SK-N-SH (cell line): Measurements from ENCODE around the gene RAB3GAP2. TPM values are rescaled to one million over a fixed set of nuclear protein-coding genes. Genes with fewer than 3 reads are reported as not detected.
"Not testable (repeated sequence)": the region's sequence is repeated elsewhere in the genome, so short reads cannot be mapped to it uniquely, and the experiment has no call there.

Experiments used
- CTCF ChIA-PET: fragments of 300-600, 350-600 bp; formaldehyde crosslinking; extraction: SDS; loops from one replicate; lab custom pipeline; 2021; lab: Yijun Ruan, JAX
- POLR2A ChIA-PET: fragments of 350-600 bp; sonication (Branson Sonifier 250); formaldehyde crosslinking; extraction: SDS; loops from one replicate; lab custom pipeline; 2020; ENCODE audit warnings: antibody characterized with exemption, inconsistent platforms; lab: Yijun Ruan, JAX
- DNase-seq: peaks from one replicate; pipeline ENCODE4 v3.0.0; 2012
- H2AFZ ChIP-seq: fragments of 200-600 bp; sonication (generic); 2 replicates; pipeline ENCODE4 v1.8.1; 2016; ENCODE audit warnings: antibody characterized with exemption, mild to moderate bottlenecking, low read depth
- H3F3A ChIP-seq: fragments of 200-600 bp; sonication (generic); replicated peaks from 2 replicates; pipeline ENCODE3; 2016; ENCODE audit warnings: antibody characterized with exemption, mild to moderate bottlenecking; ENCODE audit not compliant: insufficient read depth
- H3K27ac ChIP-seq, 2 experiments: fragments of 200-500 bp in 1 of 2; fragments of 200-600 bp in 1 of 2; sonication (Bioruptor generic) in 1 of 2; sonication (generic), shearing (Covaris generic) in 1 of 2; 2 replicates each; pipeline versions ENCODE4 v1.5.1 to v1.6.1; 2014 to 2016; ENCODE audit warnings: low read depth in 2 of 2, inconsistent platforms in 1 of 2, low read length in 1 of 2, mild to moderate bottlenecking in 1 of 2, mixed read lengths in 1 of 2
- H3K27me3 ChIP-seq: fragments of 200-600 bp; sonication (generic), shearing (Covaris generic); 2 replicates; pipeline ENCODE4 v1.6.1; 2016; ENCODE audit warnings: mixed run types; ENCODE audit not compliant: insufficient read depth
- H3K36me3 ChIP-seq, 2 experiments: fragments of 200-500 bp in 1 of 2; fragments of 200-600 bp in 1 of 2; sonication (Bioruptor generic) in 1 of 2; sonication (generic) in 1 of 2; replicated peaks in 1 of 2; 2 replicates each; pipeline versions ENCODE3 to v1.5.1; 2014 to 2016; ENCODE audit warnings: low read length in 1 of 2, mild to moderate bottlenecking in 1 of 2; ENCODE audit not compliant: insufficient read depth in 2 of 2, control insufficient read depth in 1 of 2
- H3K4me1 ChIP-seq, 2 experiments: fragments of 200-500 bp in 1 of 2; fragments of 200-600 bp in 1 of 2; sonication (Bioruptor generic) in 1 of 2; sonication (generic), shearing (Covaris generic) in 1 of 2; 2 replicates each; pipeline versions ENCODE4 v1.5.1 to v1.6.1; 2014 to 2016; ENCODE audit warnings: low read depth in 1 of 2, low read length in 1 of 2, mixed run types in 1 of 2; ENCODE audit not compliant: insufficient read depth in 2 of 2, control insufficient read depth in 1 of 2
- H3K4me2 ChIP-seq: fragments of 200-600 bp; sonication (generic), shearing (Covaris generic); 2 replicates; pipeline ENCODE4 v1.6.1; 2017; ENCODE audit warnings: mixed run types
- H3K4me3 ChIP-seq, 2 experiments: fragments of 200-500 bp in 1 of 2; fragments of 200-600 bp in 1 of 2; sonication (Bioruptor generic) in 1 of 2; sonication (generic), shearing (Covaris generic) in 1 of 2; 2 replicates each; pipeline versions ENCODE4 v1.5.1 to v1.8.1; 2014 to 2016; ENCODE audit warnings: low read depth in 2 of 2, inconsistent platforms in 1 of 2, low read length in 1 of 2, mild to moderate bottlenecking in 1 of 2, mixed read lengths in 1 of 2, moderate library complexity in 1 of 2
- H3K79me2 ChIP-seq: fragments of 200-600 bp; sonication (generic); 2 replicates; pipeline ENCODE4 v1.8.1; 2017; ENCODE audit warnings: mild to moderate bottlenecking; ENCODE audit not compliant: insufficient read depth
- H3K9ac ChIP-seq: fragments of 200-600 bp; sonication (generic); 2 replicates; pipeline ENCODE4 v1.6.1; 2017; ENCODE audit warnings: mixed run types
- H3K9me2 ChIP-seq: fragments of 200-600 bp; sonication (generic); 2 replicates; pipeline ENCODE4 v1.6.1; 2017; ENCODE audit warnings: mixed run types
- H3K9me3 ChIP-seq: fragments of 200-600 bp; sonication (generic); 2 replicates; pipeline ENCODE4 v1.6.1; 2017; ENCODE audit warnings: mixed run types, mild to moderate bottlenecking, moderate library complexity
- H4K20me1 ChIP-seq: fragments of 200-600 bp; sonication (generic); 2 replicates; pipeline ENCODE4 v1.6.1; 2017; ENCODE audit warnings: mild to moderate bottlenecking, mixed run types; ENCODE audit not compliant: insufficient read depth
- EZH2phosphoT487 ChIP-seq: fragments of 200-600 bp; sonication (generic); IDR thresholded peaks from 2 replicates; pipeline ENCODE4 v1.6.1; 2017; ENCODE audit warnings: low read depth, mixed run types, mild to moderate bottlenecking, antibody characterized with exemption, moderate library complexity, borderline replicate concordance
- FOSL2 ChIP-seq: IDR thresholded peaks from 2 replicates; pipeline ENCODE4 v1.4.0; 2012; ENCODE audit warnings: low read depth, mild to moderate bottlenecking, moderate library complexity, borderline replicate concordance
- NRF1 ChIP-seq: IDR thresholded peaks from 2 replicates; pipeline ENCODE4 v1.6.1; 2012; ENCODE audit warnings: low read depth, mild to moderate bottlenecking, low read length
- POLR2AphosphoS5 ChIP-seq: IDR thresholded peaks from 2 replicates; pipeline ENCODE4 v1.6.1; 2012; ENCODE audit warnings: low read depth, low read length
- RXRA ChIP-seq: IDR thresholded peaks from 2 replicates; pipeline ENCODE4 v1.4.0; 2012; ENCODE audit warnings: low read depth, mild to moderate bottlenecking, borderline replicate concordance
- SMC3 ChIP-seq: IDR thresholded peaks from 2 replicates; pipeline ENCODE4 v1.6.1; 2012; ENCODE audit warnings: low read depth, low read length, improper control_type of control experiment
- TCF12 ChIP-seq: IDR thresholded peaks from 2 replicates; pipeline ENCODE4 v1.4.0; 2012
- TEAD4 ChIP-seq: IDR thresholded peaks from 2 replicates; pipeline ENCODE4 v1.4.0; 2012; ENCODE audit warnings: mild to moderate bottlenecking, borderline replicate concordance; ENCODE audit not compliant: insufficient read depth
- WGBS: methylation state at CpG from one replicate; pipeline ENCODE4 v1.1.6; 2017; ENCODE audit warnings: low lambda C conversion rate; 5-methylcytosine and 5-hydroxymethylcytosine counted together
- polyA plus RNA-seq, 3 experiments: library from polyadenylated mRNA; depleted of rRNA; stranded (reverse); fragments of >200 nt; gene quantifications; 2 replicates each; pipeline ENCODE4 v1.2.3, GENCODE V29; 2012
- TF ChIP-seq, protein P1 (sequence below): fragments of 200-600 bp; sonication (generic); IDR thresholded peaks from 2 replicates; pipeline ENCODE4 v1.6.1; 2017; ENCODE audit warnings: antibody characterized with exemption, mild to moderate bottlenecking, moderate library complexity
- TF ChIP-seq, protein P2 (sequence below): IDR thresholded peaks from 2 replicates; pipeline ENCODE4 v1.4.0; 2012; ENCODE audit warnings: low read depth, borderline replicate concordance
- TF ChIP-seq, protein P3 (sequence below): IDR thresholded peaks from 2 replicates; pipeline ENCODE4; 2012
- TF ChIP-seq, protein P4 (sequence below): IDR thresholded peaks from 2 replicates; pipeline ENCODE4 v1.4.0; 2012; ENCODE audit warnings: low read depth

The RAB3GAP2 gene
- polyA plus RNA-seq, 1 of the 3 experiments (the other 2 are of a cell fraction): 9.3 TPM

DNA sequence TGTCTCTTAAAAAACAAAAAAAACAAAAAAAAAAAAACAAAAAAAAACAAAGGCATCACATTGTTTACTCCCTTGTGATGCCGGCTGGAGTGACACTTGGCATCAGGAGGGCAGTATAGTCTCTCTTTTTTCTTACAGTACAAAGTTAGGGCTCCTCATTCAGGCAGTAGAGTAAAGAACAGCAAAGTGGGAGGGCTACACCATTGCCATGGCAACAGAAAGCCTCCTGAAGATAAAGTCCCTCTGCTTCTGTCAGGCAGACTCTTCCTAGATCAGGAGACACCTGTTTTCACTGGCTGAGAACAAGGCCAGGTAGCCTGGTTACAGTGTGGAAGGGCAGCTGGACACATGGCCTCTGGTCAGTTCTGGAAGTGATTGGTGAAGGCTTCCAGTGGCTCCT, 41.3 kb upstream of the RAB3GAP2 start:
- Histone ChIP-seq H2AFZ (no peak overlapping the region), H3K4me3 (no peak overlapping the region), H3K4me2 (no peak overlapping the region), H3K9ac (no peak overlapping the region), H3K9me3 (no peaks in the 10 kb centered on the region), H3K79me2 (no peaks in the 10 kb centered on the region), H4K20me1 (no peaks in the 10 kb centered on the region)
- TF ChIP-seq EZH2phosphoT487 (no peak), NRF1 (no peak)
- TF ChIP-seq, protein P1, sequence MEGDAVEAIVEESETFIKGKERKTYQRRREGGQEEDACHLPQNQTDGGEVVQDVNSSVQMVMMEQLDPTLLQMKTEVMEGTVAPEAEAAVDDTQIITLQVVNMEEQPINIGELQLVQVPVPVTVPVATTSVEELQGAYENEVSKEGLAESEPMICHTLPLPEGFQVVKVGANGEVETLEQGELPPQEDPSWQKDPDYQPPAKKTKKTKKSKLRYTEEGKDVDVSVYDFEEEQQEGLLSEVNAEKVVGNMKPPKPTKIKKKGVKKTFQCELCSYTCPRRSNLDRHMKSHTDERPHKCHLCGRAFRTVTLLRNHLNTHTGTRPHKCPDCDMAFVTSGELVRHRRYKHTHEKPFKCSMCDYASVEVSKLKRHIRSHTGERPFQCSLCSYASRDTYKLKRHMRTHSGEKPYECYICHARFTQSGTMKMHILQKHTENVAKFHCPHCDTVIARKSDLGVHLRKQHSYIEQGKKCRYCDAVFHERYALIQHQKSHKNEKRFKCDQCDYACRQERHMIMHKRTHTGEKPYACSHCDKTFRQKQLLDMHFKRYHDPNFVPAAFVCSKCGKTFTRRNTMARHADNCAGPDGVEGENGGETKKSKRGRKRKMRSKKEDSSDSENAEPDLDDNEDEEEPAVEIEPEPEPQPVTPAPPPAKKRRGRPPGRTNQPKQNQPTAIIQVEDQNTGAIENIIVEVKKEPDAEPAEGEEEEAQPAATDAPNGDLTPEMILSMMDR: no peak
- TF ChIP-seq, protein P2, sequence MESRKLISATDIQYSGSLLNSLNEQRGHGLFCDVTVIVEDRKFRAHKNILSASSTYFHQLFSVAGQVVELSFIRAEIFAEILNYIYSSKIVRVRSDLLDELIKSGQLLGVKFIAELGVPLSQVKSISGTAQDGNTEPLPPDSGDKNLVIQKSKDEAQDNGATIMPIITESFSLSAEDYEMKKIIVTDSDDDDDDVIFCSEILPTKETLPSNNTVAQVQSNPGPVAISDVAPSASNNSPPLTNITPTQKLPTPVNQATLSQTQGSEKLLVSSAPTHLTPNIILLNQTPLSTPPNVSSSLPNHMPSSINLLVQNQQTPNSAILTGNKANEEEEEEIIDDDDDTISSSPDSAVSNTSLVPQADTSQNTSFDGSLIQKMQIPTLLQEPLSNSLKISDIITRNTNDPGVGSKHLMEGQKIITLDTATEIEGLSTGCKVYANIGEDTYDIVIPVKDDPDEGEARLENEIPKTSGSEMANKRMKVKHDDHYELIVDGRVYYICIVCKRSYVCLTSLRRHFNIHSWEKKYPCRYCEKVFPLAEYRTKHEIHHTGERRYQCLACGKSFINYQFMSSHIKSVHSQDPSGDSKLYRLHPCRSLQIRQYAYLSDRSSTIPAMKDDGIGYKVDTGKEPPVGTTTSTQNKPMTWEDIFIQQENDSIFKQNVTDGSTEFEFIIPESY: no peak
- TF ChIP-seq, all 33 proteins: peak for 0
- WGBS: 38% methylated on average over 1 of the region's 1 CpG
- no peaks in the 10 kb centered on the region for H3K9me2 ChIP-seq
- DNase-seq: no peak
- POLR2A ChIA-PET: no interaction called here
- H3K27ac ChIP-seq: no peak overlapping the region
- no peaks in the 10 kb centered on the region for H3K27me3 ChIP-seq
- H3K36me3 ChIP-seq: no peaks in the 10 kb centered on the region
- H3F3A ChIP-seq: no peaks in the 10 kb centered on the region
- no peaks in the 10 kb centered on the region for H3K4me1 ChIP-seq
- CTCF ChIA-PET: interaction anchor here (1.0 kb wide), 1 partner anchor 16 kb away, joined by 4 read pairs; no protein-coding TSS in a partner anchor

DNA sequence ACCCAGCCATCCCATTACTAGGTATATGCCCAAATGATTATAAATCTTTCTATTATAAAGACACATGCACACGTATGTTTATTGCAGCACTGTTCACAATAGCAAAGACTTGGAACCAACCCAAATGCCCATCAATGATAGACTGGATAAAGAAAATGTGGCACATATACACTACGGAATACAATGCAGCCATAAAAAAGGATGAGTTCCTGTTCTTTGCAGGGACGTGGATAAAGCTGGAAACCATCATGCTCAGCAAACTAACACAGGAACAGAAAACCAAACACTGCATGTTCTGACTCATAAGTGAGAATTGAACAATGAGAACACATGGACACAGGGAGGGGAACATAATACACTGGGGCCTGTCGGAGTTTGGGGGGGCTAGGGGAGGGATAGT, 37.9 kb upstream of the RAB3GAP2 start:
- H3K27me3 ChIP-seq, H3K36me3 ChIP-seq, H3K9me2 ChIP-seq, POLR2A ChIA-PET, H3K79me2 ChIP-seq, H3K4me3 ChIP-seq, H3K9me3 ChIP-seq, H3K27ac ChIP-seq, H3F3A ChIP-seq, H2AFZ ChIP-seq, H3K4me1 ChIP-seq, H3K4me2 ChIP-seq, H3K9ac ChIP-seq, H4K20me1 ChIP-seq, DNase-seq: not testable (repeated sequence)
- WGBS: 60% methylated on average over 4 of the region's 4 CpGs
- CTCF ChIA-PET: interaction anchor here (0.9 kb wide), 1 partner anchor 14 kb away, joined by 3 read pairs; no protein-coding TSS in a partner anchor

DNA sequence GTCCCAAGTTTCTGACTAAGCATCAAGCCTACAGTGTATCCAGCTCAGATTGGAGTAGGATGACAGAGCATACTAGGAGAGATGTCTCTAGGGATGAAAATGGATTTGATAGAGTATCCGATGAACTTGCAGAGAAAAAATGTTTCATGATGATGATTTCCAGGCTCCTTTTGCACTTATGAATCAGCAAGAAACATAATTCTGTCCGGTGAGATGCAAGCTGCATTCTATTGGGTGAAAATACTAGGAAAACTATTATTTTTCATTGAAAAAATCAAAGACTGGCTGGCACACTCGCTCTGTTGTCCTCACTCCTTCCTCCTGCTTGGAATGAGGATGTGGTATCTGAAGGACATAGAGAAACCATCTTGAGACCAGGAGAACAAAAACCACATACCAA, 35.4 kb upstream of the RAB3GAP2 start:
- H3K4me1 ChIP-seq: no peaks in the 10 kb centered on the region
- no peak overlapping the region for H3K4me3 ChIP-seq
- no peaks in the 10 kb centered on the region for H4K20me1 ChIP-seq
- no peaks in the 10 kb centered on the region for H3K79me2 ChIP-seq
- 0 out of 2 replicates have a peak, but pooled peaks cover 5% of the 10 kb centered on the region for H3K9me3 ChIP-seq
- 42% methylated on average over 3 of the region's 3 CpGs for WGBS
- ChIA-PET CTCF (interaction anchor here (1.4 to 1.6 kb wide), 2 partner anchors 11 kb away, joined by 4 to 6 read pairs; no protein-coding TSS in a partner anchor), POLR2A (no interaction called here)
- no peaks in the 10 kb centered on the region for H3K27me3 ChIP-seq
- no peak overlapping the region for H3K9ac ChIP-seq
- H3F3A ChIP-seq: no peaks in the 10 kb centered on the region
- H3K36me3 ChIP-seq: no peaks in the 10 kb centered on the region
- no peaks in the 10 kb centered on the region for H3K9me2 ChIP-seq
- DNase-seq: no peak
- H2AFZ ChIP-seq: no peak overlapping the region
- peak; percentile 2; the same call in 1 of the 2 replicates for TF ChIP-seq FOSL2
- no peak for TF ChIP-seq RXRA
- TF ChIP-seq TEAD4: no peak
- no peak for TF ChIP-seq SMC3
- TF ChIP-seq, protein P1: no peak
- no peak for TF ChIP-seq POLR2AphosphoS5
- TF ChIP-seq, protein P3, sequence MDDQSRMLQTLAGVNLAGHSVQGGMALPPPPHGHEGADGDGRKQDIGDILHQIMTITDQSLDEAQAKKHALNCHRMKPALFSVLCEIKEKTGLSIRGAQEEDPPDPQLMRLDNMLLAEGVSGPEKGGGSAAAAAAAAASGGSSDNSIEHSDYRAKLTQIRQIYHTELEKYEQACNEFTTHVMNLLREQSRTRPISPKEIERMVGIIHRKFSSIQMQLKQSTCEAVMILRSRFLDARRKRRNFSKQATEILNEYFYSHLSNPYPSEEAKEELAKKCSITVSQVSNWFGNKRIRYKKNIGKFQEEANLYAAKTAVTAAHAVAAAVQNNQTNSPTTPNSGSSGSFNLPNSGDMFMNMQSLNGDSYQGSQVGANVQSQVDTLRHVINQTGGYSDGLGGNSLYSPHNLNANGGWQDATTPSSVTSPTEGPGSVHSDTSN: peak; percentile 61; the same call in 1 of the 2 replicates
- TF ChIP-seq TCF12: peak; percentile 79
- TF ChIP-seq, protein P4, sequence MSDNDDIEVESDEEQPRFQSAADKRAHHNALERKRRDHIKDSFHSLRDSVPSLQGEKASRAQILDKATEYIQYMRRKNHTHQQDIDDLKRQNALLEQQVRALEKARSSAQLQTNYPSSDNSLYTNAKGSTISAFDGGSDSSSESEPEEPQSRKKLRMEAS: no peak
- no peak overlapping the region for H3K4me2 ChIP-seq
- H3K27ac ChIP-seq: no peak overlapping the region; a peak in 1 of 4 replicates
